ENCODE measurements around the gene GNB1L. TPM values are rescaled to one million over a fixed set of nuclear protein-coding genes. Genes with fewer than 3 reads are reported as not detected.

GNB1L gene
- total and polyA plus RNA-seq, 9 of the 15 experiments (the other 6 are each of a cell fraction or from before 2014, with no cell fraction given) = 0.56 to 50.5 (median 10.2) TPM

GRCh38 chr22:19869497-19870152 is 15.0 kb upstream of the GNB1L start (continued):
- TF ChIP-seq YY1 (IDR thresholded peaks at IDR 0.05; ENCODE audit: borderline replicate concordance in 1 of 3, control insufficient read depth in 1 of 3, extremely low read depth in 1 of 3, insufficient read depth in 3 of 3, insufficient read length in 1 of 3, insufficient replicate concordance in 2 of 3, low read depth in 1 of 3, low read length in 2 of 3) = no peak
- peak; percentile 2 for TF ChIP-seq NEUROD1 (IDR thresholded peaks at IDR 0.05; ENCODE audit: borderline replicate concordance, low read depth, low read length, partially characterized antibody)
- no peak for TF ChIP-seq SOX6 (IDR thresholded peaks at IDR 0.05)
- no peak for TF ChIP-seq CBFA2T3 (IDR thresholded peaks at IDR 0.05)
- no peak for TF ChIP-seq HES1 (IDR thresholded peaks at IDR 0.05; ENCODE audit: low read depth)
- TF ChIP-seq ZFX (CRISPR knock-in tag; IDR thresholded peaks at IDR 0.05) = no peak
- TF ChIP-seq STAT6 (CRISPR knock-in tag; IDR thresholded peaks at IDR 0.05) = peak; percentile 45; the same call in 1 of the 2 replicates
- TF ChIP-seq TBL1XR1 (IDR thresholded peaks at IDR 0.05; ENCODE audit: low read length in 2 of 2) = 0 out of 4 replicates have a peak, but pooled peaks of 1 of the 2 experiments have one; percentile 9
- TF ChIP-seq SRF (CRISPR knock-in tag; IDR thresholded peaks at IDR 0.05) = no peak
- no peak for TF ChIP-seq NFE2L1 (tag; IDR thresholded peaks at IDR 0.05; ENCODE audit: borderline replicate concordance, low read depth)
- TF ChIP-seq CTCF (IDR thresholded peaks at IDR 0.05 in 2 of 3, conservative IDR thresholded peaks at IDR 0.05 in 1 of 3; ENCODE audit: insufficient read depth in 2 of 3, low read depth in 1 of 3, low read length in 3 of 3) = peak; percentile 48 to 61 (median 52); a peak in 5 of 6 replicates
- no peak for TF ChIP-seq FOSL1 (tag; conservative IDR thresholded peaks at IDR 0.05)
- no peak for TF ChIP-seq USF1 (CRISPR knock-in tag; IDR thresholded peaks at IDR 0.05)
- no peak for TF ChIP-seq ASH1L (IDR thresholded peaks at IDR 0.05; ENCODE audit: borderline replicate concordance, low read depth, partially characterized antibody)
- no peak for TF ChIP-seq HMG20B (CRISPR knock-in tag; IDR thresholded peaks at IDR 0.05)
- TF ChIP-seq BRF2 (IDR thresholded peaks at IDR 0.05; ENCODE audit: borderline replicate concordance, insufficient read depth, insufficient read length) = no peak
- TF ChIP-seq USF2 (CRISPR knock-in tag; IDR thresholded peaks at IDR 0.05) = no peak
- 0 out of 2 replicates have a peak, but pooled peaks have one; percentile 25 for TF ChIP-seq ZKSCAN1 (IDR thresholded peaks at IDR 0.05; ENCODE audit: low read depth, low read length)
